HG02588 (cell line): ENCODE data around the gene XIST.
"Not testable (repeated sequence)": the region's sequence is repeated elsewhere in the genome, so short reads cannot be mapped to it uniquely, and the experiment has no call there.

Experiments
- ATAC-seq: cut with Tn5 transposase; IDR thresholded peaks from one replicate; pipeline ENCODE4 v1.9.1; 2021; ENCODE audit warnings: mild to moderate bottlenecking, moderate library complexity; ENCODE audit not compliant: unreplicated experiment

Gene XIST

GRCh38 chrX:73817393-73818199, 34.9 kb downstream of the XIST start:
- ATAC-seq = no peak

- no peak for ATAC-seq
Observed at GRCh38 chrX:73812256-73812655, 40.3 kb downstream of the XIST start.

GRCh38 chrX:73804109-73804508, 48.4 kb downstream of the XIST start:
- ATAC-seq = not testable (repeated sequence)

GRCh38 chrX:73799888-73800287, 52.6 kb downstream of the XIST start:
- ATAC-seq = no peak

GRCh38 chrX:73792511-73792910, 60.0 kb downstream of the XIST start:
- ATAC-seq = not testable (repeated sequence)

- ATAC-seq = no peak
Observed at GRCh38 chrX:73785493-73785892, 67.0 kb downstream of the XIST start.
